ENCODE results near the gene UNC79.

The UNC79 gene

DNA sequence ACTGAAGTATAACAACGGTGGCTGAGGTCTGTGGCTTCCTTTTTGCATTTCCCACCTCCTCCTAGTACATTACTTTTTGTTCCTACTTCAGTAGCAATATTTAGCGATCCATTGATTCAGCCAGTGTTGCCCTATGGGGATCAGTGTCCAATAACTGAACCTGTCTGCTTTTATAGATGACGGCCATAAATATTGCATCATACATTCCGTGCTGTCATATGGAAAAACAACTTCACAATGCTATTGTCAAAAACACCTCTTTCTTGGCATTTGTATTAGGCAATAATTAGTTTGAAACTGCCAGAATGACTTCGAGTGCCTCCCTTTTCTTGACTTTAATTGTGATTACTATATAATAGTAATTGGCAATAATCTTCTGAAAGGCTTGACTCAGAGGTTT is 208.1 kb downstream of the UNC79 start (continued):
- no peak for TF ChIP-seq ZNF76 (tag by site-specific recombination; IDR thresholded peaks at IDR 0.05; ENCODE audit: borderline replicate concordance, low read depth)
- no peak for TF ChIP-seq HOXD13 (CRISPR knock-in tag; IDR thresholded peaks at IDR 0.05; ENCODE audit: borderline replicate concordance)
- TF ChIP-seq ZNF10 (tag by site-specific recombination; IDR thresholded peaks at IDR 0.05), result no peak
- TF ChIP-seq ZNF660 (tag by site-specific recombination; IDR thresholded peaks at IDR 0.05), result no peak
- no peak for TF ChIP-seq ZNF266 (tag by site-specific recombination; IDR thresholded peaks at IDR 0.05; ENCODE audit: low read depth)

DNA sequence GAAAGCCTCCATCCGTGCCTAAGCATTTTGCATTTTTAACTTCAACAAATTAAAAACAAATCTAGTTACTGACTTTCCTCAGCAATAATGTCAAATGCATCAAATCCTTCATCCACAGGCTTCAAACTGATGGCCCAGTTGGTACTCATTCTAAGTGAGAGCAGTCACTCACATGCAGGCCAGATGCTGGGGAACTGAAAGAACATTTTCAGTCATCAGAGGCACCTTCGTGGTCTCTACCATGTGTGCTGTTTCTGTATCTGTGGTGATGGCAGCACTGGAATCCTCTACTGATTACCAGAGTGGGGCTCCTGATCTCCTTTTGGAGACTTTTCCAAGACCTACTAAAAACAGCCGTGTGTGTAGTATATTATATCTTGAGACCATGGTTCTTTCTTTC is 212.4 kb downstream of the UNC79 start:
- Histone ChIP-seq H3K9me3 (ENCODE audit: control insufficient read depth, insufficient read depth, low read depth, low read length) (no peaks in the 10 kb centered on the region), H3K27ac (ENCODE audit: extremely low read depth, low read depth, low read length) (no peak overlapping the region), H3K36me3 (ENCODE audit: control insufficient read depth in 2 of 2, insufficient read depth in 1 of 2, low read length in 2 of 2) (no peaks in the 10 kb centered on the region), H3K4me1 (ENCODE audit: control insufficient read depth, insufficient read depth, low read length) (no peaks in the 10 kb centered on the region), H3K4me3 (ENCODE audit: low read depth, low read length) (no peak overlapping the region)
- POLR2A ChIA-PET, result no interaction called here
- TF ChIP-seq HOXC10 (CRISPR knock-in tag; IDR thresholded peaks at IDR 0.05) (no peak), ZFP41 (tag by site-specific recombination; IDR thresholded peaks at IDR 0.05; ENCODE audit: borderline replicate concordance) (no peak), ZNF404 (tag by site-specific recombination; IDR thresholded peaks at IDR 0.05) (no peak), ZNF658 (tag by site-specific recombination; IDR thresholded peaks at IDR 0.05) (no peak), ZNF239 (tag by site-specific recombination; IDR thresholded peaks at IDR 0.05) (no peak), ZNF677 (tag by site-specific recombination; IDR thresholded peaks at IDR 0.05) (no peak), ZNF777 (tag by site-specific recombination; IDR thresholded peaks at IDR 0.05; ENCODE audit: borderline replicate concordance) (no peak), KLF1 (tag by site-specific recombination; IDR thresholded peaks at IDR 0.05) (no peak), ZNF16 (tag by site-specific recombination; IDR thresholded peaks at IDR 0.05; ENCODE audit: low read depth) (no peak), ZNF623 (tag by site-specific recombination; IDR thresholded peaks at IDR 0.05) (no peak), ZNF366 (tag by site-specific recombination; conservative IDR thresholded peaks at IDR 0.05) (no peak), ZNF146 (tag by site-specific recombination; IDR thresholded peaks at IDR 0.05) (no peak), ZNF837 (tag by site-specific recombination; IDR thresholded peaks at IDR 0.05) (no peak)
- TF ChIP-seq, protein P1, sequence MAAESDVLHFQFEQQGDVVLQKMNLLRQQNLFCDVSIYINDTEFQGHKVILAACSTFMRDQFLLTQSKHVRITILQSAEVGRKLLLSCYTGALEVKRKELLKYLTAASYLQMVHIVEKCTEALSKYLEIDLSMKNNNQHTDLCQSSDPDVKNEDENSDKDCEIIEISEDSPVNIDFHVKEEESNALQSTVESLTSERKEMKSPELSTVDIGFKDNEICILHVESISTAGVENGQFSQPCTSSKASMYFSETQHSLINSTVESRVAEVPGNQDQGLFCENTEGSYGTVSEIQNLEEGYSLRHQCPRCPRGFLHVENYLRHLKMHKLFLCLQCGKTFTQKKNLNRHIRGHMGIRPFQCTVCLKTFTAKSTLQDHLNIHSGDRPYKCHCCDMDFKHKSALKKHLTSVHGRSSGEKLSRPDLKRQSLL (tag by site-specific recombination; IDR thresholded peaks at IDR 0.05), result no peak
- TF ChIP-seq, protein P2, sequence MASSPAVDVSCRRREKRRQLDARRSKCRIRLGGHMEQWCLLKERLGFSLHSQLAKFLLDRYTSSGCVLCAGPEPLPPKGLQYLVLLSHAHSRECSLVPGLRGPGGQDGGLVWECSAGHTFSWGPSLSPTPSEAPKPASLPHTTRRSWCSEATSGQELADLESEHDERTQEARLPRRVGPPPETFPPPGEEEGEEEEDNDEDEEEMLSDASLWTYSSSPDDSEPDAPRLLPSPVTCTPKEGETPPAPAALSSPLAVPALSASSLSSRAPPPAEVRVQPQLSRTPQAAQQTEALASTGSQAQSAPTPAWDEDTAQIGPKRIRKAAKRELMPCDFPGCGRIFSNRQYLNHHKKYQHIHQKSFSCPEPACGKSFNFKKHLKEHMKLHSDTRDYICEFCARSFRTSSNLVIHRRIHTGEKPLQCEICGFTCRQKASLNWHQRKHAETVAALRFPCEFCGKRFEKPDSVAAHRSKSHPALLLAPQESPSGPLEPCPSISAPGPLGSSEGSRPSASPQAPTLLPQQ (tag by site-specific recombination; IDR thresholded peaks at IDR 0.05), result no peak
- TF ChIP-seq, protein P3, sequence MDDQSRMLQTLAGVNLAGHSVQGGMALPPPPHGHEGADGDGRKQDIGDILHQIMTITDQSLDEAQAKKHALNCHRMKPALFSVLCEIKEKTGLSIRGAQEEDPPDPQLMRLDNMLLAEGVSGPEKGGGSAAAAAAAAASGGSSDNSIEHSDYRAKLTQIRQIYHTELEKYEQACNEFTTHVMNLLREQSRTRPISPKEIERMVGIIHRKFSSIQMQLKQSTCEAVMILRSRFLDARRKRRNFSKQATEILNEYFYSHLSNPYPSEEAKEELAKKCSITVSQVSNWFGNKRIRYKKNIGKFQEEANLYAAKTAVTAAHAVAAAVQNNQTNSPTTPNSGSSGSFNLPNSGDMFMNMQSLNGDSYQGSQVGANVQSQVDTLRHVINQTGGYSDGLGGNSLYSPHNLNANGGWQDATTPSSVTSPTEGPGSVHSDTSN (CRISPR knock-in tag; IDR thresholded peaks at IDR 0.05), result no peak
- TF ChIP-seq, protein P4, sequence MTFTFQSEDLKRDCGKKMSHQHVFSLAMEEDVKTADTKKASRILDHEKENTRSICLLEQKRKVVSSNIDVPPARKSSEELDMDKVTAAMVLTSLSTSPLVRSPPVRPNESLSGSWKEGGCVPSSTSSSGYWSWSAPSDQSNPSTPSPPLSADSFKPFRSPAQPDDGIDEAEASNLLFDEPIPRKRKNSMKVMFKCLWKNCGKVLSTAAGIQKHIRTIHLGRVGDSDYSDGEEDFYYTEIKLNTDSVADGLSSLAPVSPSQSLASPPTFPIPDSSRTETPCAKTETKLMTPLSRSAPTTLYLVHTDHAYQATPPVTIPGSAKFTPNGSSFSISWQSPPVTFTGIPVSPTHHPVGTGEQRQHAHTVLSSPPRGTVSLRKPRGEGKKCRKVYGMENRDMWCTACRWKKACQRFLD (tag by site-specific recombination; IDR thresholded peaks at IDR 0.05), result no peak
- TF ChIP-seq, protein P5, sequence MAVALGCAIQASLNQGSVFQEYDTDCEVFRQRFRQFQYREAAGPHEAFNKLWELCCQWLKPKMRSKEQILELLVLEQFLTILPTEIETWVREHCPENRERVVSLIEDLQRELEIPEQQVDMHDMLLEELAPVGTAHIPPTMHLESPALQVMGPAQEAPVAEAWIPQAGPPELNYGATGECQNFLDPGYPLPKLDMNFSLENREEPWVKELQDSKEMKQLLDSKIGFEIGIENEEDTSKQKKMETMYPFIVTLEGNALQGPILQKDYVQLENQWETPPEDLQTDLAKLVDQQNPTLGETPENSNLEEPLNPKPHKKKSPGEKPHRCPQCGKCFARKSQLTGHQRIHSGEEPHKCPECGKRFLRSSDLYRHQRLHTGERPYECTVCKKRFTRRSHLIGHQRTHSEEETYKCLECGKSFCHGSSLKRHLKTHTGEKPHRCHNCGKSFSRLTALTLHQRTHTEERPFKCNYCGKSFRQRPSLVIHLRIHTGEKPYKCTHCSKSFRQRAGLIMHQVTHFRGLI (tag by site-specific recombination; IDR thresholded peaks at IDR 0.05), result no peak
- CTCF ChIA-PET, result interaction anchor here (2.4 kb wide), 1 partner anchor 260 kb away, joined by 7 read pairs; no protein-coding TSS in a partner anchor

Measured in HEK293 (cell line).